Pancreas (tissue), 10 donors: ENCODE data around the gene GRIA4. TPM values are rescaled to one million over a fixed set of nuclear protein-coding genes. Genes with fewer than 3 reads are reported as not detected.

Source experiments
- ATAC-seq, 4 donors: fragments of 200-7000 bp; cut with Tn5 transposase; one replicate each; pipeline versions ENCODE4 v1.8.0 to v1.9.1; 2020; ENCODE audit warnings: mild to moderate bottlenecking in 4 of 4, moderate library complexity in 4 of 4
- DNase-seq, 6 donors: peaks; one replicate each; pipeline ENCODE4 v3.0.0-alpha.2; 2020
- FAIRE-seq: peaks from 2 replicates; lab custom pipeline; 2012; peaks lifted over from hg19 to GRCh38; lab: Jason Lieb, UNC
- H3K27ac ChIP-seq, 4 donors: fragments of 200-600 bp; sonication (generic); 1 replicate in 3 of 4; 2 replicates in 1 of 4; pipeline versions ENCODE4 v1.5.0 to v1.8.0; 2020
- H3K27me3 ChIP-seq, 4 donors: fragments of 200-600 bp; one replicate each; pipeline ENCODE4 v1.8.0; 2021
- H3K36me3 ChIP-seq, 3 donors: fragments of 200-600 bp; sonication (generic) in 1 of 3; one replicate each; pipeline versions ENCODE4 v1.5.0 to v1.8.0; 2020 to 2021
- H3K4me1 ChIP-seq, 3 donors: fragments of 200-600 bp; one replicate each; pipeline ENCODE4 v1.8.0; 2021
- H3K4me3 ChIP-seq, 4 donors: fragments of 200-600 bp; sonication (generic) in 2 of 4; one replicate each; pipeline versions ENCODE4 v1.5.0 to v1.8.0; 2020 to 2021
- H3K9me3 ChIP-seq, 4 donors: fragments of 200-600 bp; one replicate each; pipeline ENCODE4 v1.8.0; 2021
- WGBS, 2 donors: extraction: QIAGEN DNeasy Blood & Tissue Kit; methylation state at CpG; one replicate each; pipeline ENCODE4 v1.1.7; 2013; 5-methylcytosine and 5-hydroxymethylcytosine counted together
- intact Hi-C, 3 donors: fragments of 100-400 bp; cut with DNase I; formaldehyde crosslinking; loops; one replicate each; pipeline versions ENCODE4 v1.11.1 to v1.14.2; 2022
- polyA plus RNA-seq, 2 donors: library from polyadenylated mRNA; stranded (reverse); fragments of 200-250 nt; gene quantifications; one replicate each; pipeline ENCODE4 v1.2.3, GENCODE V29; 2013
- total RNA-seq, 6 donors: library from RNA; stranded (reverse); fragmentation: NEBNext Ultra II Directional in 4 of 6; extraction: Animal tissue kit (Norgen Biotek cat#: 25700) in 4 of 6; gene quantifications; one replicate each; pipeline versions ENCODE4 v1.2.1 to v1.2.4, GENCODE V29; 2021 to 2023
- TF ChIP-seq, protein P1 (sequence below), 4 donors: fragments of 200-600 bp; sonication (generic) in 3 of 4; IDR thresholded peaks; one replicate each; pipeline versions ENCODE4 v1.5.0 to v1.8.0; 2021; ENCODE audit warnings: antibody characterized with exemption in 4 of 4
- donor health status: healthy with polysubstance abuse.
- donor health status: DM: no; HTN: no; CAD: no; lungs with moderate emphysema.
- donor health status: DM: no; HTN: no; CAD: no.
- donor health status: control.
- donor health status: control.
- donor health status: Bipolar disorder and iron deficiency.
- donor health status: DM: yes; HTN: yes; CAD: no.
- donor health status: DM: no; HTN: no; CAD: no.
- donor health status: DM: no; HTN: no; CAD: no.
- donor health status: DM: yes; HTN: yes; CAD: no.

The GRIA4 gene
- total and polyA plus RNA-seq, 8 donors: 0.22 to 2.4 (median 1.2) TPM

DNA sequence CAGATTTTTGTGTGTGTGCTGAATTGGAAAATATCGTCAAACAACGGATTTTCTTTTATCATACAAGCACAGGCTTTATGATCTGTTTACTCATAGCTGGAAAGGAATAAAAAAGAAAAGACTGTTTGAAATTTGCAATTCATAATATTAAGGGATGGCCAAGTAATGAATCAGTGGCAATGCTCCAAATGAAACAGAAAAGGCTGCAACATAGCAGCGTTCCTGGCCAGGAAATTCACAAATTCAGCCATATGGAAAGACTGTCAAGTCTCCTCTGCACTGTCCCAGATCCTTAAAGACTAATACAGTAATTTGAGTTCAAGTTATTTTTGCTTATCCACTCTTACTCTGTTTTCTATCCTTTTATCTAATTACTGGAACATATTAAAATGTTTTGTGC lies 313.9 kb downstream of the GRIA4 start:
- WGBS, 2 donors: 60% methylated on average over 3 of the region's 3 CpGs

GRCh38 chr11:105929084-105929955 lies 319.4 kb downstream of the GRIA4 start:
- WGBS, 2 donors: 22 to 34% methylated on average over 3 of the region's 3 CpGs
- Histone ChIP-seq H3K36me3 (no peaks in the 10 kb centered on the region), H3K27ac (no peak overlapping the region), H3K4me3 (no peak overlapping the region), H3K9me3 (no peaks in the 10 kb centered on the region), H3K4me1 (no peaks in the 10 kb centered on the region), H3K27me3 (no peaks in the 10 kb centered on the region)
- DNase-seq (no peak), ATAC-seq (no peak), FAIRE-seq (no peak)
- intact Hi-C loops: no loop called here
- TF ChIP-seq, protein P1, sequence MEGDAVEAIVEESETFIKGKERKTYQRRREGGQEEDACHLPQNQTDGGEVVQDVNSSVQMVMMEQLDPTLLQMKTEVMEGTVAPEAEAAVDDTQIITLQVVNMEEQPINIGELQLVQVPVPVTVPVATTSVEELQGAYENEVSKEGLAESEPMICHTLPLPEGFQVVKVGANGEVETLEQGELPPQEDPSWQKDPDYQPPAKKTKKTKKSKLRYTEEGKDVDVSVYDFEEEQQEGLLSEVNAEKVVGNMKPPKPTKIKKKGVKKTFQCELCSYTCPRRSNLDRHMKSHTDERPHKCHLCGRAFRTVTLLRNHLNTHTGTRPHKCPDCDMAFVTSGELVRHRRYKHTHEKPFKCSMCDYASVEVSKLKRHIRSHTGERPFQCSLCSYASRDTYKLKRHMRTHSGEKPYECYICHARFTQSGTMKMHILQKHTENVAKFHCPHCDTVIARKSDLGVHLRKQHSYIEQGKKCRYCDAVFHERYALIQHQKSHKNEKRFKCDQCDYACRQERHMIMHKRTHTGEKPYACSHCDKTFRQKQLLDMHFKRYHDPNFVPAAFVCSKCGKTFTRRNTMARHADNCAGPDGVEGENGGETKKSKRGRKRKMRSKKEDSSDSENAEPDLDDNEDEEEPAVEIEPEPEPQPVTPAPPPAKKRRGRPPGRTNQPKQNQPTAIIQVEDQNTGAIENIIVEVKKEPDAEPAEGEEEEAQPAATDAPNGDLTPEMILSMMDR (IDR thresholded peaks at IDR 0.05): no peak

More for the DNA sequence above, 313.9 kb downstream of the GRIA4 start:
- TF ChIP-seq, protein P1 (IDR thresholded peaks at IDR 0.05): no peak
- FAIRE-seq (no peak), DNase-seq (no peak), ATAC-seq (no peak)
- Histone ChIP-seq H3K27ac (no peak overlapping the region), H3K27me3 (no peaks in the 10 kb centered on the region), H3K4me1 (no peaks in the 10 kb centered on the region), H3K9me3 (no peaks in the 10 kb centered on the region), H3K4me3 (no peak overlapping the region), H3K36me3 (no peaks in the 10 kb centered on the region)
- intact Hi-C loops: no loop called here

GRCh38 chr11:105933695-105934094 lies 323.8 kb downstream of the GRIA4 start:
- Histone ChIP-seq H3K4me1 (no peaks in the 10 kb centered on the region), H3K27me3 (no peaks in the 10 kb centered on the region), H3K4me3 (no peak overlapping the region), H3K27ac (no peak overlapping the region), H3K36me3 (no peaks in the 10 kb centered on the region), H3K9me3 (no peaks in the 10 kb centered on the region)
- no peak for FAIRE-seq
- intact Hi-C loops: no loop called here
- no peak for ATAC-seq
- no peak for DNase-seq
- TF ChIP-seq, protein P1 (IDR thresholded peaks at IDR 0.05): no peak
- WGBS, 2 donors: 85 to 92% methylated on average over 6 of the region's 6 CpGs

GRCh38 chr11:105935791-105936190 lies 325.9 kb downstream of the GRIA4 start:
- H3K27ac ChIP-seq: no peak overlapping the region
- TF ChIP-seq, protein P1 (IDR thresholded peaks at IDR 0.05): no peak
- intact Hi-C loops: no loop called here
- ATAC-seq (peak in 2 of 4 donors; percentile 42 to 51), FAIRE-seq (no peak), DNase-seq (no peak)
- no peaks in the 10 kb centered on the region for H3K27me3 ChIP-seq
- no peaks in the 10 kb centered on the region for H3K4me1 ChIP-seq
- 48 to 53% methylated on average over 2 of the region's 2 CpGs for WGBS, 2 donors
- H3K36me3 ChIP-seq: no peaks in the 10 kb centered on the region
- H3K4me3 ChIP-seq: no peak overlapping the region
- no peaks in the 10 kb centered on the region for H3K9me3 ChIP-seq

GRCh38 chr11:105937331-105937730 lies 327.5 kb downstream of the GRIA4 start:
- WGBS, 2 donors: 57 to 66% methylated on average over 4 of the region's 4 CpGs
- H3K4me3 ChIP-seq: no peak overlapping the region
- H3K36me3 ChIP-seq: no peaks in the 10 kb centered on the region
- no peak for ATAC-seq
- intact Hi-C loops: no loop called here
- H3K27ac ChIP-seq: no peak overlapping the region
- FAIRE-seq: no peak
- no peaks in the 10 kb centered on the region for H3K27me3 ChIP-seq
- TF ChIP-seq, protein P1 (IDR thresholded peaks at IDR 0.05): no peak
- no peaks in the 10 kb centered on the region for H3K9me3 ChIP-seq
- no peaks in the 10 kb centered on the region for H3K4me1 ChIP-seq
- DNase-seq: no peak
